Stimulated activated CD8-positive, alpha-beta memory T cell treated with anti-CD3 and anti-CD28 coated beads, Interleukin-15, amount 100 ng/mL, for 1 hour (primary cell): Measurements from ENCODE around the gene KLF16.

Experiments used
- DNase-seq: peaks from one replicate; pipeline ENCODE4 v3.0.0-alpha.2; 2020; ENCODE audit warnings: low read depth

Gene KLF16

DNA sequence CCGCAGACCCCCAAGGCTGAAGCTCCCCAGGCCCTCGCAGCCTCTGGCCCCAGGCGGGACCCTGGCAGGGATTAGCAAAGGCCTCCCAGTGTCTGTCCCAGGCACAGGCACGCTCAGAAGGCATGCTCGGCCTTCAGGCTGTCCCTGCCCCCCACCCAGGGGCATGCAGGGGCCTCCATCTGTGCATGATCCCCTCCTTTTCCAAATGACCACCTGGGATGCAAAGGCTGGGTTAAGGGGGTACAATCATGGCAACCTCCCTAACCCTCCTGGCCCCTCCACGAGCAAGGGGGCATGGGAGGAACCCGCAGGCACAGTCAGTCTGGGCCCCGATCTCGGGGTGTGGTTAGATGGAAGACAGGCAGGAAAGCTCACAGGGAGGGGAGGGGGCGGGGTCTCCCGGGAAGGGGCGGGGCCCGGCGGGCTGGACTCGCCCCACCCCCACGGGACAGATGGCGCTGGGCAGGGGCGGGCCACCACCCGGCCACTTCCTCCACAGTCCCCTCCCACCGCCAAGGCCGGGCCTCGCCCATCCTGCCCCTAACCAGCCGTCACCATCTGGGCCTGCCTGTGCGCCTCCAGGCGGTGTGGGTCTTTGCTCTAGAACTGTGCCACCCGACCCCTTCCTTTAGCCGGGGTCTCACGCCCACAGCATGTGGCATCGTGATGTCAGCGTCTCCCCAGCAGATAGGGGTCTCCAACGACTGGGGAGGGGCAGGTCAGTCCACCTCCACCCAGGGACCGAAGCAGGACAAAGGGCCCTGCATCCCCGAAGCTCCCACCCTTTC lies 8.1 kb downstream of the KLF16 start:
- DNase-seq = peak; percentile 60

GRCh38 chr19:1854542-1855039 lies 8.8 kb downstream of the KLF16 start:
- DNase-seq = no peak

DNA sequence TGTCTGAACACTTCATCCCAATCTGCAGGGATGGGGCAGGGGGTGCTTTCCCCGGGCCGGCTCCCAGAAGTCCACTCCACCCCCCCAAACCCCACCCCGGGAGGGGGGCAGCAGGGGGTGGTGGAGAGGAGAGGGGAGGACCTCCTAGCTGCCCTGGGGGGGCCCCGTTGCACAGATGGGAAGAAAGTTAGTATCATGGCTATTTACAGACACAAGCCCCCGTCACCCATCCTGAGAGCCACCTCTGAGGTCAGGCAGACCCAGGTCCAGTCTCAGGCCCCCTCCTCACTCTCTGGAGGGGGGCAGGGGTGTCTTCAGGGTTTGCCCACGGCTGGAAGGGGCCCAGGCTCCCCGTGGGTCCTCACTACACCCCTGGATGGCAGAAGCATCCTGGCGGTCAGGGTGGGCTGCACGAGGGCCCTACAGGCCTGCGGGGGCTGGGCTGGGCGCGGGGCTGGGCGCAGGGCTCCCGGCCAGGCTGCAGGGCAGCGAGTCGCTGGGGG lies 9.3 kb downstream of the KLF16 start:
- no peak for DNase-seq

DNA sequence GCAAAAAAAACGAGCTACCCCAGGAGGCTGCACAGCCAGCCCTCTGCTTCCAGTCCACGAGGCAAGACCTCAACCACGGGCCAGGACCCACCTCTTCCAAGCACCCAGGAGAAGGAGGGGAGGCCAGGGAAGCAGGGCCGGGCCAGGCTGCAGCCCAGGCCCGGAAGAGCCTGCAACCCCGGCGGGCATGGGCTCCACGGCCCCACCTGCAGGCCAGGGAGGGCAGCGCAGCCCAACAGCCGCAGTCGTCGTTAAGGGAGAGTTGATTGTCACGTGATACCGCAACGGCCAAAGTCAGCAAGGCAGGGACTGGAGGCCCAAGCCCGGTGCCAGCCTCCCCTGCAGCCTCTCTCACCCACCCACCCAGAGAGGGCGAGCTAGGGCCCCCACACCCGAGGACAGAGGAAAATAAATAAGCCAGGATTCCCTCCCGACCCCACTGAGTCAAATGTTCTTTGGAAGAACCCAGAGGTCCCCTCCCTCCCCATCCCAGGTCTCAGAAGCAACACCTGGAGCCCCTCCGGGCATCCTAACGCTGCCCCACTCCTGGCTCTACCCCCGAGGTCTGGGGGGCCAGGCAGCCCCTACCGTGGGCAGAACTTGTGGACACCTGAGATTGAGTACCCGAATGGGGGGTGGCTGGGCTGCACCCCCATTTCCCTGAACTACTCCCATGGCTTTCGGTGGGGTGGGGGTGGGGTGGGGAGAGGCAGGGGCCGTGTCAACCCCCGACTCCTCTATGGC lies 9.9 kb downstream of the KLF16 start:
- peak; percentile 62 for DNase-seq

- no peak for DNase-seq
These were observed 10.7 kb downstream of the KLF16 start for GRCh38 chr19:1852581-1853128.

- DNase-seq = no peak
These were observed 11.5 kb downstream of the KLF16 start for GRCh38 chr19:1851654-1852580.

DNA sequence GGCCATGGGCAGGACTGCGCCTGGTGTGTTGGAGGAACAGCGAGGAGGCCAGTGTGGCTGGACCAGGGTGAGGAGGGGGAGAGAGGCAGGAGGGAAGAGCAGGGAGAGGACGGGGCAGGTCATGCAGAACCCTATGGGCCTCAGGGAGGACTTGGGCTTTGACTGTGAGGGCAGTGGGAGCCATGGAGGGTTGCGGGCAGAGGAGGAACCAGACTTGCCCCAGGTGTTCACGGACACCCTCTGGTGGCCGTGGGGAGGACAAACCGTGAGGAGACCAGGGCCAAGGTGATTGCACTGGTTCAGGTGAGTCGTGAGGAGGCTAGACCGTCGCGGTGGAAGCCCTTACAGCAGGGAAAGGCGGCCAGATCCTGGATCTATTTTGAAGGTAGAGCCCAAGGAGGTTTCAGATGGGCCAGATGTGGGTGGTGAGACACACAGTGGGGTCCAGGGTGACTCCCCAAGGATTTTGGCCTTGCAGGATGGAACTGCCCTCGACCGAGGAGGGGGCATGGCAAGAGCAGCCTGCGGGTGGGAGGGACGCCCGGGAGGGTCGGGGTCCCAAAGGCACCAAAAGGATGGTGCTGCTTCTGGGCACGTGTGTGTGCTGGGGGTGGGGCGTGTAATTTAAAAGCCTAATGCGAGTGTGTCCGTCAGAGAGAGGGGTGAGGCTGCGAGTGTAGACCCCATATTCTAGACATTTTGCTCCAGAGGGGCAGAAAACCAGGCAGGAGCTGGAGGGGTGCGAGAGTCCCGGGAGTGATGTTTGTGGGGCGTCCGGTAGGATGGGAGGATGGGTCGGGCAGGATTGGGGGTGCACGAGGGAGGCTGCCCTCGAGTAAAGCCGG lies 12.3 kb downstream of the KLF16 start:
- DNase-seq = no peak

- DNase-seq = no peak
These were observed 13.4 kb downstream of the KLF16 start for GRCh38 chr19:1849886-1850398.

DNA sequence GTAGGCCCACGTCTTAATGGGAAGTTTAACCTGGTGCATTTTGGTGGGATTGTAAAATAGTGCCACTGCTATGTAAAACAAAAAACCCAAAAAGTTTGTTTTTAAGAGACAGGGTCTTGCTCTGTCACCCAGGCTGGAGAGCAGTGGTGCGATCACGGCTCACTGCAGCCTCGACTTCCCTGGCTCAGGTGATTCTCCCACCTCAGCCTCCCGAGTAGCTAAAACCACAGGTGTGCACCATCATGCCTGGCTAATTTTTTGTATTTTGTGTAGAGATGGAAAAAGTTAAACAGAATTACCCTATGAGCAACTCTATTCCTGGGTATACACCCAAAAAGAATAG lies 14.3 kb downstream of the KLF16 start:
- DNase-seq = no peak

GRCh38 chr19:1848399-1849131 lies 14.8 kb downstream of the KLF16 start, which contains the start of gene REXO1:
TSS of gene REXO1 (minus strand) at chr19:1848483. CDS start at chr19:1848358, 125 bp downstream.
- DNase-seq = peak; percentile 96

GRCh38 chr19:1847684-1848398 lies 15.5 kb downstream of the KLF16 start:
- DNase-seq = no peak

- DNase-seq = no peak
These were observed 16.1 kb downstream of the KLF16 start for GRCh38 chr19:1847348-1847683.

- no peak for DNase-seq
These were observed 16.7 kb downstream of the KLF16 start for GRCh38 chr19:1846517-1847204.

- DNase-seq = no peak
These were observed 17.7 kb downstream of the KLF16 start for GRCh38 chr19:1845642-1846041.

GRCh38 chr19:1845125-1845515 lies 18.3 kb downstream of the KLF16 start:
- DNase-seq = no peak

GRCh38 chr19:1844513-1845124 lies 18.8 kb downstream of the KLF16 start:
- no peak for DNase-seq

- no peak for DNase-seq
These were observed 19.6 kb downstream of the KLF16 start for GRCh38 chr19:1843646-1844394.
